Thyroid gland (tissue), 4 donors: Measurements from ENCODE around the gene C4orf51. TPM values are rescaled to one million over a fixed set of nuclear protein-coding genes. Genes with fewer than 3 reads are reported as not detected.

Experiments
- DNase-seq, 2 donors: peaks; one replicate each; pipeline ENCODE4 v3.0.0-alpha.2; 2019
- H3K27ac ChIP-seq, 3 donors: fragments of 200-600 bp; sonication (generic); 1 replicate in 2 of 3; 2 replicates in 1 of 3; pipeline ENCODE4 v1.5.1; 2016 to 2019; ENCODE audit warnings: mild to moderate bottlenecking in 1 of 3, moderate library complexity in 1 of 3
- H3K27me3 ChIP-seq: fragments of 200-600 bp; sonication (generic); one replicate; pipeline ENCODE4 v1.5.1; 2019
- H3K36me3 ChIP-seq, 2 donors: fragments of 200-600 bp; sonication (generic); one replicate each; pipeline ENCODE4 v1.5.1; 2016 to 2019
- H3K4me1 ChIP-seq, 2 donors: fragments of 200-600 bp; sonication (generic); one replicate each; pipeline ENCODE4 v1.5.1; 2017 to 2019
- H3K4me3 ChIP-seq, 3 donors: fragments of 200-600 bp; sonication (generic); replicated peaks in 1 of 3; 1 replicate in 2 of 3; 2 replicates in 1 of 3; pipeline ENCODE4 v1.5.1; 2016; ENCODE audit warnings: mild to moderate bottlenecking in 1 of 3
- H3K9me3 ChIP-seq: fragments of 200-600 bp; sonication (generic); one replicate; pipeline ENCODE4 v1.5.1; 2017
- CTCF ChIP-seq, 6 experiments: fragments of 200-600 bp in 3 of 6; fragments of 450-650 bp in 3 of 6; sonication (generic) in 3 of 6; IDR thresholded peaks; one replicate each; pipeline ENCODE4 v1.5.1; 2016 to 2019; ENCODE audit warnings: antibody characterized with exemption in 6 of 6, mild to moderate bottlenecking in 2 of 6, inconsistent platforms in 1 of 6, moderate library complexity in 1 of 6
- POLR2A ChIP-seq, 2 donors: fragments of 450-650 bp; IDR thresholded peaks; one replicate each; pipeline ENCODE4 v1.6.1; 2017; ENCODE audit warnings: antibody characterized with exemption in 2 of 2, mild to moderate bottlenecking in 2 of 2, moderate library complexity in 1 of 2
- WGBS, 2 donors: methylation state at CpG; one replicate each; pipeline ENCODE4 v1.1.5; 2017; 5-methylcytosine and 5-hydroxymethylcytosine counted together
- intact Hi-C: fragments of 100-400 bp; cut with DNase I; formaldehyde crosslinking; loops from one replicate; pipeline ENCODE4 v1.15.1; 2023
- total RNA-seq, 4 donors: library from RNA; depleted of rRNA; stranded (reverse); fragments of >200 nt; gene quantifications; one replicate each; pipeline ENCODE4 v1.2.3, GENCODE V29; 2016

The C4orf51 gene
- total RNA-seq, 4 donors from 2014 or later = not detected

DNA sequence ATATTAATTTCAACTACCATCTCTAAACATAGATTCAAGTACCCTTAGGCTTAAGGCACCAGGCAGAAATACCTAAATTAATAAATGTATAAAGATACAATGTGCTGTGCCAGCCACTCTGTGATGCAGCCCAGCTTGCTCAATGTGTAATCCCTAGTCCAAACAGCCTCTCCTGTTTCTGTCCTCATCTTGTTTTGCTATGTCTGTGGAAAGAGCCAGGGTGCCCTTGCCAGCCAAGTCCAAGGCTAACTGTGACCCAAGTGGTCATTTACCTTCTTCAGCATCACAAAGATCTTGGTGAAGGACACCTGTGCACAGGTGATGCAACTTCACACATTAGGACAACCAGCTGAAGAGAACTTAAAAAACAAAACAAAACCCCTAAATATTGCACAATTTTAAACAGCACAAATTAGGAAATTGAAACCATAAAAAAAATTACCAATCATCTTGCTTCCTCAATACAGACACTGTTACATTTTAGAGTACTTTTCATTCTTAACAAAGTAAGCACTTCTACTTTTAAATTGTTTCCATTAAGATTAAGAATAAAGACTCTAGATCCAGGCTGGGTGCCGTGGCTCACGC, 89.6 kb downstream of the C4orf51 start:
- peaks cover 11 to 12% of the 10 kb centered on the region in 2 donors for H3K36me3 ChIP-seq
- H3K27me3 ChIP-seq = no peaks in the 10 kb centered on the region
- peaks cover 14 to 15% of the 10 kb centered on the region in 2 donors for H3K4me1 ChIP-seq
- TF ChIP-seq CTCF (IDR thresholded peaks at IDR 0.05) = no peak
- no peak for TF ChIP-seq POLR2A (IDR thresholded peaks at IDR 0.05)
- no peak overlapping the region for H3K27ac ChIP-seq
- no peak overlapping the region for H3K4me3 ChIP-seq
- H3K9me3 ChIP-seq = no peaks in the 10 kb centered on the region
- DNase-seq = no peak
- 86 to 96% methylated on average over 2 of the region's 2 CpGs for WGBS, 2 donors
- intact Hi-C loops = no loop called here

DNA sequence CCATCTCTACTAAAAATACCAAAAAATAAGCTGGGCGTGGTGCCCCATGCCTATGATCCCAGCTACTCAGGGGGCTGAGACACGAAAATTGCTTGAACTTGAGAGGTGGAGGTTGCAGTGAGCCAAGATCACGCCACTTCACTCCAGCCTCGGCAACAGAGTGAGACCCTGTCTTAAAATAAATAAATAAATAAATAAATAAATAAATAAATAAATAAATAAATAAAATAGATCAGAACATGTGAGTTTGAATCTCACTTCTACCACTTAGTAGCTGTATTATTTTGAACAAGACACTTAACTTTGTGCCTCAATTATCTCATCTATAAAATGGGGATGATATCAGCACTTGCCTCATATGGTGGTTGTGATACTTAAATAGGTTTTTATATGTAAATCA, 90.2 kb downstream of the C4orf51 start:
- Histone ChIP-seq H3K36me3 (peaks cover 7 to 9% of the 10 kb centered on the region in 2 donors), H3K27me3 (no peaks in the 10 kb centered on the region), H3K4me1 (peaks cover 14 to 15% of the 10 kb centered on the region in 2 donors), H3K9me3 (no peaks in the 10 kb centered on the region), H3K27ac (no peak overlapping the region), H3K4me3 (no peak overlapping the region)
- WGBS, 2 donors = 88 to 95% methylated on average over 4 of the region's 4 CpGs
- intact Hi-C loops = no loop called here
- TF ChIP-seq POLR2A (IDR thresholded peaks at IDR 0.05) (no peak), CTCF (IDR thresholded peaks at IDR 0.05) (no peak)
- DNase-seq = no peak

GRCh38 chr4:145772347-145772746, 92.4 kb downstream of the C4orf51 start:
- WGBS, 2 donors = 93 to 97% methylated on average over 2 of the region's 2 CpGs
- Histone ChIP-seq H3K36me3 (peaks cover 0 to 3% of the 10 kb centered on the region in 2 donors), H3K4me1 (peaks cover 14 to 15% of the 10 kb centered on the region in 2 donors), H3K4me3 (no peak overlapping the region), H3K27ac (peak overlapping the region; percentile 72 to 97 (median 89)), H3K9me3 (no peaks in the 10 kb centered on the region), H3K27me3 (no peaks in the 10 kb centered on the region)
- TF ChIP-seq CTCF (IDR thresholded peaks at IDR 0.05) (no peak), POLR2A (IDR thresholded peaks at IDR 0.05) (no peak)
- DNase-seq = no peak
- intact Hi-C loops = no loop called here

GRCh38 chr4:145773581-145774234, 93.8 kb downstream of the C4orf51 start:
- TF ChIP-seq CTCF (IDR thresholded peaks at IDR 0.05) (peak in 1 of 6 experiments; percentile 3), POLR2A (IDR thresholded peaks at IDR 0.05) (peak in 1 of 2 donors; percentile 62)
- Histone ChIP-seq H3K27ac (peak overlapping the region; percentile 89 to 97 (median 91)), H3K27me3 (no peaks in the 10 kb centered on the region), H3K9me3 (no peaks in the 10 kb centered on the region), H3K4me1 (peaks cover 14 to 15% of the 10 kb centered on the region in 2 donors), H3K4me3 (no peak overlapping the region), H3K36me3 (peaks cover 0 to 3% of the 10 kb centered on the region in 2 donors)
- 30 to 50% methylated on average over 6 of the region's 6 CpGs for WGBS, 2 donors
- intact Hi-C loops = no loop called here
- peak; percentile 84 to 89 for DNase-seq

DNA sequence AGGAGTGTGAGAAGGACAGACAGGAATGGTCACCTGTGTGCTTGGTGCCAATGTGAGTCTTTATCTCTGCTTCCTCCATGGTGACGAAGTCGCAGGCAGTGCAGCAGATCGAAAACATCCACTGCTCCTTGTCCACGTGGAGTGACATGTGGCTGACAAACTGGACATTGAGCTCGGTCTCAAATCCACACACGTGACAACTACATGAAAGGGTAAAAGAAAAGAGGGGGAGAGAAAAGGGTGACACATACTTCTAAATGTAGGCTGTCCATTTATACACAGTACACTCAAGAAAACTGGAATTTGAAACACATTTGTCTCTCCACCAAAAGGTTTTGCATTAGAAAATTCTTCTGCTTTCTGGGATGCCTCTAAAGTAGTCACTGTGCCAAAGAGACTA, 94.5 kb downstream of the C4orf51 start:
- intact Hi-C loops = no loop called here
- Histone ChIP-seq H3K4me3 (no peak overlapping the region), H3K9me3 (no peaks in the 10 kb centered on the region), H3K4me1 (peaks cover 21 to 22% of the 10 kb centered on the region in 2 donors), H3K27me3 (no peaks in the 10 kb centered on the region), H3K36me3 (peaks cover 0 to 3% of the 10 kb centered on the region in 2 donors), H3K27ac (peak overlapping the region; percentile 89 to 97 (median 91))
- DNase-seq = no peak
- WGBS, 2 donors = 97 to 99% methylated on average over 6 of the region's 6 CpGs
- no peak for TF ChIP-seq POLR2A (IDR thresholded peaks at IDR 0.05)
- TF ChIP-seq CTCF (IDR thresholded peaks at IDR 0.05) = no peak
